Cardiac atrium fibroblast (primary cell): ENCODE results near the gene ALDH7A1. TPM values are rescaled to one million over a fixed set of nuclear protein-coding genes. Genes with fewer than 3 reads are reported as not detected.

Source experiments
- total RNA-seq: library from RNA; depleted of rRNA; stranded (reverse); fragments of >200 nt; gene quantifications from 2 replicates; pipeline ENCODE4 v1.2.3, GENCODE V29; 2015

The ALDH7A1 gene
- total RNA-seq, result 19.3 and 23.6 TPM in 2 replicates

GRCh38 chr5:126594748-126595485 is at the start of gene ALDH7A1:
ALDH7A1 (minus strand) TSS chr5:126595219; CDS start chr5:126595198, 21 bp downstream.

GRCh38 chr5:126600631-126601511 is 5.9 kb upstream of the ALDH7A1 start, which contains the start of gene PHAX:
PHAX (plus strand) TSS chr5:126600947; CDS start chr5:126600963, 16 bp downstream.

Other genes with a start within 250 kb of the ALDH7A1 start
- gene GRAMD2B, start 171.8 kb downstream of the ALDH7A1 start, total RNA-seq, result 5.8 and 14.1 TPM in 2 replicates
- gene PHAX, start 5.7 kb upstream of the ALDH7A1 start, total RNA-seq, result 35.8 and 39.4 TPM in 2 replicates
- 19.9 and 24.5 TPM in 2 replicates for gene LMNB1, start 181.9 kb upstream of the ALDH7A1 start, total RNA-seq